GM12872 (cell line): ENCODE measurements around the gene FOLR2.

Experiments used
- TF ChIP-seq, protein P1 (sequence below): IDR thresholded peaks from 3 replicates; pipeline ENCODE4 v1.5.1; 2011; ENCODE audit warnings: low read depth, mild to moderate bottlenecking, low read length, moderate library complexity; ENCODE audit not compliant: insufficient read depth

Gene FOLR2

DNA sequence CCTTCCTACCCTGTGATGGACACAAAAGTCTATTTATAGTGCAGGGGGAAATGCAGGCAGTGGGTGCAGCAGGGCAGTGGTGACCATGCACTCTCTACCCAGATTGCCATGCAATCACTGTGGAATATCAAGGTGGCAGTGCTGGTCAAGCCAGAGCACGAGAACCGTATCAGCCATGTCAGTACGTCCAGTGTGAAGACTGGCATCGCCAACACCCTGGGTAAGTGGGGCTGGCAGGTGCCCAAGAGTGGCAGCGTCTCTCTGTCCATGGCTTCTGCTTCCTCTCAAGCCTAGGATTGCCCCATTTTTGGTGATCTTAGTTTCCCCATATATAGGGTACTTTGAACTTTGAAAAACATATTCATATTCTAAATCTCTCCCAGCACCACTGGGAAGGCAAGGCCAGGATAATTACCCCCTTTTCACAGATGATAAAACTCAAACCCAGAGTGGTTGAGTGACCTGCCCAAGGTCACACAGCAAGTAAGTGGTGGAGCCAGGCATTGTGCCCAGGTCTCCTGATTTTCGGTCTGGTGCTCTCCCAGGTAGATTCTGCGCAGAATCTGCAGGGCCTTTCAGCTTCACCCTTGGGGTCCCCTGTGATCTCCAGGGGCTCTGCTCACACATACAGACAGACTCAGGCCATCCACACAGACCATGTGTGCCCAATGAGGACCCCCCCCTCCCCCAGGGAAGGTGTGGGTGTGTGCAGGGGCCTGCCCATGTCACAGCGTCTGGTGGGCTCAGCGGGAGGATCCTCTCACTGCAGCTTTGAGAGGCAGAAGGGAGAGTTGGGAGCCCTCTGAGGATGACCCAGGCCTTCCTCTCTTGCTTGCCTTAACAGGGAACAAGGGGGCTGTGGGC is 15.0 kb downstream of the FOLR2 start:
- TF ChIP-seq, protein P1, sequence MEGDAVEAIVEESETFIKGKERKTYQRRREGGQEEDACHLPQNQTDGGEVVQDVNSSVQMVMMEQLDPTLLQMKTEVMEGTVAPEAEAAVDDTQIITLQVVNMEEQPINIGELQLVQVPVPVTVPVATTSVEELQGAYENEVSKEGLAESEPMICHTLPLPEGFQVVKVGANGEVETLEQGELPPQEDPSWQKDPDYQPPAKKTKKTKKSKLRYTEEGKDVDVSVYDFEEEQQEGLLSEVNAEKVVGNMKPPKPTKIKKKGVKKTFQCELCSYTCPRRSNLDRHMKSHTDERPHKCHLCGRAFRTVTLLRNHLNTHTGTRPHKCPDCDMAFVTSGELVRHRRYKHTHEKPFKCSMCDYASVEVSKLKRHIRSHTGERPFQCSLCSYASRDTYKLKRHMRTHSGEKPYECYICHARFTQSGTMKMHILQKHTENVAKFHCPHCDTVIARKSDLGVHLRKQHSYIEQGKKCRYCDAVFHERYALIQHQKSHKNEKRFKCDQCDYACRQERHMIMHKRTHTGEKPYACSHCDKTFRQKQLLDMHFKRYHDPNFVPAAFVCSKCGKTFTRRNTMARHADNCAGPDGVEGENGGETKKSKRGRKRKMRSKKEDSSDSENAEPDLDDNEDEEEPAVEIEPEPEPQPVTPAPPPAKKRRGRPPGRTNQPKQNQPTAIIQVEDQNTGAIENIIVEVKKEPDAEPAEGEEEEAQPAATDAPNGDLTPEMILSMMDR = no peak

DNA sequence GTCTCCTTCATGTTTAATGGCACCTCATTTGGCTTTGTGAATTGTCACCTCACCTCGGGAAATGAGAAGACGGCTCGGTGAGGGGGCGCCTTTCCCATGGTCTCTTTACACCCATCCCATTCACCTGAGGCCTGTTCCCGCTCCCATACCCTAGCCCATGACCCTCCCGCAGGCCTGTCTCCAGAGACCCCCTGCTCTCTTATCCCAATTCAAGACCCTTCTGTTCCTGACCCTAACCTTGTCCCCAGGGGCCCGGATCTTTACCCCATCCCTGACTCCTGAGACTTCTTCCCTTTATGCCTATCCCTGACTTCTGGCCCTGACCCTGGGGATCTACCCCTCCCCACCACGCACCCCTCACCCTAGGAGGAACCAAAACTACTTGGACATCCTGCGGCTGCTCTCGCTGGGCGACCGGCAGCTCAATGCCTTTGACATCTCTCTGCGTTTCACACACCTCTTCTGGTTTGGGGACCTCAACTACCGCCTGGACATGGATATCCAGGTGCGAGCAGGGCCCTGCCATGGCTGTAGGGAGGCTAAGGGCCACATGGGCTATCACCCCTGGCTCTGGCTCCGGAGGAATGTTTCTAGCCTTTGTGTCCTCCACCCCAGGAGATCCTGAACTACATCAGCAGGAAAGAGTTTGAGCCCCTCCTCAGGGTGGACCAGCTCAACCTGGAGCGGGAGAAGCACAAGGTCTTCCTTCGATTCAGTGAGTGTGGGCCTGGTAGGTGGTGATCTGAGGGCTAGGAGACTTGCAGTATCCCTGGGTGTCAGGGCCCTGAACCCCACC is 15.9 kb downstream of the FOLR2 start:
- TF ChIP-seq, protein P1 = no peak

DNA sequence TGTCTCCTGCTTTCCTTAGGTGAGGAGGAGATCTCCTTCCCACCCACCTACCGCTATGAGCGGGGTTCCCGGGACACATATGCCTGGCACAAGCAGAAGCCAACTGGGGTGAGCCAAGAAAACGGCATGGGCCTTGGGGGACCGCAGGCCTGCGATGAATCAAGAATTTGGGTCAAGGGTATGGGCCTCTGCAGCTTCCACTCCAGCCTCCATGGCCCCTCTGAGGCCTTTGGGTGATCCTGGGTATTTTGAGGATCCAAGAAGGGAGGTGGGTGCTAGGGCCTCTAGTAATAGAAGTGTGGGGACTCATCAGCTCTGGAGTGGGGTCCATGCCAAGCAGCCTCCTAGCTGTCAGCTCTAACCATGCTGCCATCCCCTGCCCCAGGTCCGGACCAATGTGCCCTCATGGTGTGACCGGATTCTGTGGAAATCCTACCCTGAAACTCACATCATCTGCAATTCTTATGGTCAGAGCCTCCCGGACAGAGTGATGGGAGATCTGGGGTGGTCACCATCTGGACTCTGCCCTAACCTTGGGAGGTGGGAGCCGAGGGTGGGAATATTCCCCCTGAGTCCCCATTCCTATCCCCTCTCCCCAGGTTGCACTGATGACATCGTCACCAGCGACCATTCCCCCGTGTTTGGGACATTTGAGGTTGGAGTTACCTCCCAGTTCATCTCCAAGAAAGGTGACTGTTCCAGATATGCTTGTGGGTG is 16.6 kb downstream of the FOLR2 start:
- TF ChIP-seq, protein P1 = no peak

DNA sequence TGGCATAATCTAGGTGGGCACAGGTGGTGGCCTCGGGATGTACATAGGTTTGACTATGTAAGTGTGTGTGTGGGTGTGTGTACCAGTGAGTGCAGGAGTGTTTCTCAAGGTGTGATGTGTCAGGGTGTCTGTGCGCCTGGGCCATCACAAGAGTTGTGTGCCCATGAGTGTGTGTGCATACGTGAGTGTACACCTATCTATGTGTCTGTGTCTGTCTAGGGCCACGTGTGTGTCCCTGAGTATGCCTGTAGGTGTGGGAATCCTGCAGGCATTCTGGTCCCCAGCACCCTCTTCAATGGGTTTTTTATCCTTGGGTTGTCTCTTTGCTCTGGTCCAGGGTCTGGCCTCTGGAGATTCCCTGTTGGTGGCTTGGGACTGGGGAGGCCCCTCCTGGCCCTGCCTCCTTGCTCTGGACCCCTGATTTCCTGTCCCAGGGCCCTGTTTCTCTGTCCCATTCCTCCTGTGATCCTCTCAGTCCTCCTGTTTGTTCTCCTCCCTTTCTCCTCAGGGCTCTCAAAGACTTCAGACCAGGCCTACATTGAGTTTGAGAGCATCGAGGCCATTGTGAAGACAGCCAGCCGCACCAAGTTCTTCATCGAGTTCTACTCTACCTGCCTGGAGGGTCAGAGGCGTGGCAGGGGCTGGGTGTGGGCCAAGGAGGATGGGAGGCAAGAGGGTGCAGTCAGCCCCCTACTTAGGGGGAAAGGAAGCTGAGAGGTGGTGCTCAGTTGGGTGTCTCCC is 17.3 kb downstream of the FOLR2 start:
- TF ChIP-seq, protein P1 = no peak

DNA sequence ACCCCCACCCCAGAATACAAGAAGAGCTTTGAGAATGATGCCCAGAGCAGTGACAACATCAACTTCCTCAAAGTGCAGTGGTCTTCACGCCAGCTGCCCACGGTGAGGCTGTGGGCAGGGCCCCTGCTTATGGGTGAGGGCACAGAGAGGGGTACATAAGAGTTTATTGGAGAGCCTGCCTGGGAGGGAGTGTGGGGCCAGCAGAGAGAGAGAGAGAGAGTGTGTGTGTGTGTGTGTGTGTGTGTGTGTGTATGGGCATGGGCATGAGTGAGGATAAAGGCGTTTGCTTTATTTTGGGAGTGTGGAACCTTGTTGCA is 17.9 kb downstream of the FOLR2 start:
- TF ChIP-seq, protein P1 = no peak

DNA sequence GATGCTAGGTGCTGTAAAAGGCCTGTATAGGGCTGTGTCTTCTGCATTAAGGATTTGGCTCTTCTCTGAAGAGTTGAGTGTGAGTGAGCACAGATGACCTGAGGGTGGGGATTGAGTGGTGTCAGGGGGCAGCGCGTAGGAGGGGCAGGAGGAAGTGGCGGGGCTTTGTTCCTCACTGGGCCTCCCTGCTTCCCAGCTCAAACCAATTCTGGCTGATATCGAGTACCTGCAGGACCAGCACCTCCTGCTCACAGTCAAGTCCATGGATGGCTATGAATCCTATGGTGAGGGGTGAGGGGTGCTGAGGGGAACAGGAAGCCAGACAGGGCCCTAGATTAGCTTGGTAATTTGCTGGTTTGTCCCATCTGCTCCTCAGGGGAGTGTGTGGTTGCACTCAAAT is 18.3 kb downstream of the FOLR2 start:
- TF ChIP-seq, protein P1 = no peak
